Renal cortex interstitium (tissue), 15 donors: Measurements from ENCODE around the gene SPINK1. TPM values are rescaled to one million over a fixed set of nuclear protein-coding genes. Genes with fewer than 3 reads are reported as not detected.
"Not testable (repeated sequence)": the region's sequence is repeated elsewhere in the genome, so short reads cannot be mapped to it uniquely, and the experiment has no call there.

Experiments
- DNase-seq, 11 donors: peaks; one replicate each; pipeline ENCODE4 v3.0.0-alpha.2; 2013; ENCODE audit warnings: low read depth in 9 of 11, low spot score in 4 of 11; ENCODE audit errors: extremely low read depth in 1 of 11
- long read RNA-seq, 16 experiments: transcript quantifications; one replicate each; lab custom pipeline, GENCODE V29; 2026
- polyA plus RNA-seq, 3 donors: library from polyadenylated mRNA; unstranded; fragments of 120-200 nt; gene quantifications; one replicate each; pipeline ENCODE4 v1.2.1, GENCODE V29; 2013; ENCODE audit not compliant: insufficient read length in 3 of 3

The SPINK1 gene, protein sequence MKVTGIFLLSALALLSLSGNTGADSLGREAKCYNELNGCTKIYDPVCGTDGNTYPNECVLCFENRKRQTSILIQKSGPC
- polyA plus RNA-seq = 10 to 100 TPM; 11.8 to 37.7 (median 29.2) TPM
- long read RNA-seq, donor 1, transcript SPINK1-201 (4 exons, 542 nt) = major isoform, 7 of 8 reads
- long read RNA-seq, donor 1, partial matches to known transcripts = 0 of 8 reads
- long read RNA-seq, donor 1, other reads (novel, unspliced or antisense) = 0 of 8 reads
- long read RNA-seq, donor 2, transcript SPINK1-201 (4 exons, 542 nt) = major isoform, 18 of 36 reads
- long read RNA-seq, donor 2, transcript SPINK1-202 (2 exons, 244 nt) = major isoform, 18 of 36 reads
- long read RNA-seq, donor 2, partial matches to known transcripts = 0 of 36 reads
- long read RNA-seq, donor 2, other reads (novel, unspliced or antisense) = 0 of 36 reads
- long read RNA-seq, donor 3, transcript SPINK1-201 (4 exons, 542 nt) = minor isoform, 83 of 176 reads
- long read RNA-seq, donor 3, transcript SPINK1-202 (2 exons, 244 nt) = major isoform, 93 of 176 reads
- long read RNA-seq, donor 3, partial matches to known transcripts = 0 of 176 reads
- long read RNA-seq, donor 3, other reads (novel, unspliced or antisense) = 0 of 176 reads
- long read RNA-seq, donor 4, transcript SPINK1-201 (4 exons, 542 nt) = major isoform, 27 of 45 reads
- long read RNA-seq, donor 4, transcript SPINK1-202 (2 exons, 244 nt) = minor isoform, 18 of 45 reads
- long read RNA-seq, donor 4, partial matches to known transcripts = 0 of 45 reads
- long read RNA-seq, donor 4, other reads (novel, unspliced or antisense) = 0 of 45 reads
- long read RNA-seq, donor 5 = 0 reads
- long read RNA-seq, donor 6, partial matches to known transcripts = 0 of 3 reads
- long read RNA-seq, donor 6, other reads (novel, unspliced or antisense) = 0 of 3 reads
- long read RNA-seq, donor 7, transcript SPINK1-201 (4 exons, 542 nt) = major isoform, 27 of 46 reads
- long read RNA-seq, donor 7, transcript SPINK1-202 (2 exons, 244 nt) = minor isoform, 19 of 46 reads
- long read RNA-seq, donor 7, partial matches to known transcripts = 0 of 46 reads
- long read RNA-seq, donor 7, other reads (novel, unspliced or antisense) = 0 of 46 reads
- long read RNA-seq, donor 8 = 0 reads
- long read RNA-seq, donor 9, transcript SPINK1-201 (4 exons, 542 nt) = major isoform, 32 of 50 reads
- long read RNA-seq, donor 9, transcript SPINK1-202 (2 exons, 244 nt) = minor isoform, 18 of 50 reads
- long read RNA-seq, donor 9, partial matches to known transcripts = 0 of 50 reads
- long read RNA-seq, donor 9, other reads (novel, unspliced or antisense) = 0 of 50 reads
- long read RNA-seq, donor 10, transcript SPINK1-201 (4 exons, 542 nt) = minor isoform, 51 of 105 reads
- long read RNA-seq, donor 10, transcript SPINK1-202 (2 exons, 244 nt) = major isoform, 52 of 105 reads
- long read RNA-seq, donor 10, partial matches to known transcripts = 0 of 105 reads
- long read RNA-seq, donor 10, other reads (novel, unspliced or antisense) = 0 of 105 reads
- long read RNA-seq, donor 11, transcript SPINK1-201 (4 exons, 542 nt) = major isoform, 8 of 11 reads
- long read RNA-seq, donor 11, partial matches to known transcripts = 0 of 11 reads
- long read RNA-seq, donor 11, other reads (novel, unspliced or antisense) = 0 of 11 reads
- long read RNA-seq, donor 12, transcript SPINK1-201 (4 exons, 542 nt) = minor isoform, 10 of 23 reads
- long read RNA-seq, donor 12, transcript SPINK1-202 (2 exons, 244 nt) = major isoform, 12 of 23 reads
- long read RNA-seq, donor 12, partial matches to known transcripts = 0 of 23 reads
- long read RNA-seq, donor 12, other reads (novel, unspliced or antisense) = 0 of 23 reads
- long read RNA-seq, donor 13 = 0 reads
- long read RNA-seq, donor 14, transcript SPINK1-202 (2 exons, 244 nt) = major isoform, 14 of 28 reads
- long read RNA-seq, donor 14, transcript SPINK1-201 (4 exons, 542 nt) = major isoform, 14 of 28 reads
- long read RNA-seq, donor 14, partial matches to known transcripts = 0 of 28 reads
- long read RNA-seq, donor 14, other reads (novel, unspliced or antisense) = 0 of 28 reads
- long read RNA-seq, donor 15, transcript SPINK1-202 (2 exons, 244 nt) = major isoform, 5 of 11 reads
- long read RNA-seq, donor 15, partial matches to known transcripts = 0 of 11 reads
- long read RNA-seq, donor 15, other reads (novel, unspliced or antisense) = 0 of 11 reads
- long read RNA-seq, donor 16, transcript SPINK1-201 (4 exons, 542 nt) = major isoform, 128 of 235 reads
- long read RNA-seq, donor 16, transcript SPINK1-202 (2 exons, 244 nt) = minor isoform, 105 of 235 reads
- long read RNA-seq, donor 16, partial matches to known transcripts = 0 of 235 reads
- long read RNA-seq, donor 16, other reads (novel, unspliced or antisense) = 0 of 235 reads

DNA sequence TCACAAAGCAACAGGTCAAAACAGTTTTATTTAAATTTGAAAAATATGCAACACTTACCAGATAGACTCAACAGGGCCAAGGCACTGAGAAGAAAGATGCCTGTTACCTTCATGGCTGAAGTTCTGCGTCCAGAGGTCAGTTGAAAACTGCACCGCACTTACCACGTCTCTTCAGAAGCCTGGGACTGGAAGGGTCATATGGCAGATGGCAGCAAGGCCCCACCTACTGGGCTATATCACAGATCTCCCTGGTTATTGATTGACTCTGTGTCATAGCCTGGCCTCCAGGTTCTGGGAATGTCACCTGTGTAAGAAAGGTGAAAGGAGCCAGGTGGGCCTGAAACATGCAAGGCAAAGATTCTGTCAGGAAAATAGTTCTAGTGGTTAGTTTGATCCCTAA lies at the start of gene SPINK1:
Gene SPINK1, minus strand, starts transcription at position 207 of the 400 bp plus-strand sequence. Its CDS starts 94 bp downstream, at position 113.
- no peak for DNase-seq

DNA sequence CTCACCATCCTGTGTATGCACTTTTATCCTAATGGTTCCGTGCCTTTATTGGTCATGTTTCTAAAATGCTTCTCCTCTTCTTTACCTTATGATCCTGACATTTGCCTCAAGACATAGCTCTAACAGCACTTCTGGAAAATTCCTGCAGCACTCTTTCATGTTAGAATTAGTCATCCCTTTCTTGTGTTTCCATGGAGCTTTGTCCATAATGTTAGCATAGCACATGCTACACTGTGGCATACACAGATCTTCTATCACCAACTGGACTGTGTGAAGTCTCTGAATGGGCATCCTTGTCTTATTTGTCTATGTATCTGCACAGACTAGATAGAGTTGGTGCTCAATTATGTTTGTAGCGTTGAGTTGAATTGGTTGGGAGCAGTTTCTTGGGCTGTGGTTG lies 49.0 kb upstream of the SPINK1 start:
- no peak for DNase-seq

DNA sequence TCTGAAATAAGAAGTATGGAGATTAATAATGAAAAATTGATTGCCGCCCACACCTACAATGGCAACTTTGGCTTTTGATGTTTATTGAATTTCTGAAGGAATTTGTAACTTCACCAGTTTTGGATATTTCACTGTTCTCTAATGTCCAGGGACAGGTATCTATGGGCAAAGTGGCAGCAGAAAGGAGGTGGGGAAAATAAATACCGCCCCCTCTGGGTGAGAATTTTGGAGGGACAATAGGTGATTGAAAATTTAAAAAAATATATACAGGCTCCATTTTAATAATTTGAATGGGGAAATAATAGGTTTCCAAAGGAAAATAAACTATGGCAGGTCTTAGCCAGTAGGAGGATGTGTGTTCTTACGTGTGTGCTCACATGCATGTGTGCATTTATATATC lies 48.3 kb upstream of the SPINK1 start:
- no peak for DNase-seq

DNA sequence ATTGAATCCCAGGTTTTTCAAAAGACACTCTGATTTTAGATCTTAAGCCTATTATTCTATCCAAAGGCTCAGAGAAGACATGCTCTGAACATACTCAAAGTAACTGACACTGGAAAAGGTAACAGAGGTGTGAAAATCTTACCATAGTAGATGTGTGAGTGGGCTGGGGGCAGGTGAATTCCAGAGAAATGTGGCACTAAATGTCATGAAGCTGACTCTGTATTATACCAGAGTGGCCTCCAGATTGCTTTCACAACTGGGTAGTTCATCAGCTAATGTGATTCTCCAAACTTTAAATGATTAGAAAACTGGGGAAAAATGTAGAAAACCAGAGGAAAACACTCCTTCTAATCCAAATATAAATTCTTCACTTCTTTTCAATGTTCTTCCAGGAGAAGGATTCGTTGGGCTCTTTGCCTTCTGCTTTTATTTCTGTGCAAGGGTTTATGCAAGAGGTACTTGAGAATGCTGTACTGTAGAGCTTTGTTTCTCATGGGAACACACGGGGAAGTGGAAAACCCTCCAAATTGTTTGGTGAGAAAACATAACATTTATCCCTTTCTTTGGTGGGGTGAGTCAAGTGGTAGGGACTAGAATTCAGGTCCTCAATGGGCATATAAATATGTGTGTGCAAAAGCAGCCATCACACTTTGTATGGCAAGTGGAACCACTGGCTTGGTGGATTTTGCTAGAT lies 46.7 kb upstream of the SPINK1 start, which contains the start of gene SCGB3A2:
Gene SCGB3A2, plus strand, starts transcription at position 646 of the 694 bp plus-strand sequence. CDS start 93 bp downstream, outside the sequence.
- no peak for DNase-seq

DNA sequence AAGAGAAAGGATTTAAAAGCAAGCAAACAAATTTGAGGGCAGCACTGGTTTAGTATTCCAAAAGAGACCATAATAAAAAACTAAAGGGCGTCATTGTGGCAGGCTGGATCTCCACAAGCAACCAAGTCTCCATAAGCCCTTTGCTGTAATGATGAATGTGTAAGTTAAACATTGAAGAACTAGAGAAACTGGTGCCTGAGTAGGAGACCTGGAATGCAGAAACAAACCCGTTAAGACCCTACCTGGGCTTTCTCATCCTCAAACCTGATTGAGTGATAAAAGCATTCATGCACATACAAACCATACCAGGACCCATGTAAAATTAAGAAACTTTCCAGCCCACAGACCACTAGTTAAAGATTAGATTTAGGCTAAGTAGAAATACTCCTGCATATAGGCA lies 45.2 kb upstream of the SPINK1 start:
- no peak for DNase-seq

DNA sequence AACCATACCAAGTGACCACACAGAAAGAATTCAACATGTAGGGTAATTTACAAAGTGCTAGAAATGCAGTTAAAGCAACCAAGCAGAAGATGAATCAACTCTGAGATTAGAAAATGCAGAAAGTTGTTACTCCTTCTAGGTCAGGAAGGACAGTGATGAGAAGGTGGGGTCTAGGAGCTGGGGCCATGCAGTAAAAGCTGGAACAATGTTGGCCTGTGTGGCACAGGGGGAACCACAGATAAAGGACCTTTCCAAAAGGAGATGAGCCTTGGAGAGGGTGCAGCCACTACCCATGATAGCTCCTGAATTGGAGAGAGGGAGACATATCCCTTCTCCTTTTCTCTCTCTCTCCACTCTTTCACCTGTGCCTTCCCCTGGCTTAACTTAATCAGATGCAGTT lies 44.7 kb upstream of the SPINK1 start:
- DNase-seq = no peak

DNA sequence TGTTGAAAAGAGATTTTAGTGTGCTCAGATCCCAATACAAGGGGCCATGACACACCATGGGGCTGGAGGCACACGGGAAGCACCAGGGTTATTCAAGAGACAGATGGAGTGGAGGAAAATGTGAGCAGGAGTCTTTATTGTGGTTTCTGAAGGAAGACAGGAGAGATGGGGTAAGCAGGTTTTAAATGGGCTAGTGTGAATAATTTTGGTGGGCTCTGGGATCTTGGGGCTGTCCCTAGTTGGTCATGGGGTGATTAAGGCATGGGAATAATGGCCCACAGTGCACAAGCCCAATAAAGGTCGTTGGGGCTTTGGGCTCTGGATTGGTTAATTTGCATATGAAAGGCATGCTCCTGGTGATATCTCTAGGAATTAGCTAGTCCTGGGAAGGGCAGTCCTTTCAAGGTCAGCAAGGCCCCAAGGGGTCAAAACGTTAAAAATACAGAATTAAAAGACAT lies 43.5 kb upstream of the SPINK1 start:
- DNase-seq = no peak

DNA sequence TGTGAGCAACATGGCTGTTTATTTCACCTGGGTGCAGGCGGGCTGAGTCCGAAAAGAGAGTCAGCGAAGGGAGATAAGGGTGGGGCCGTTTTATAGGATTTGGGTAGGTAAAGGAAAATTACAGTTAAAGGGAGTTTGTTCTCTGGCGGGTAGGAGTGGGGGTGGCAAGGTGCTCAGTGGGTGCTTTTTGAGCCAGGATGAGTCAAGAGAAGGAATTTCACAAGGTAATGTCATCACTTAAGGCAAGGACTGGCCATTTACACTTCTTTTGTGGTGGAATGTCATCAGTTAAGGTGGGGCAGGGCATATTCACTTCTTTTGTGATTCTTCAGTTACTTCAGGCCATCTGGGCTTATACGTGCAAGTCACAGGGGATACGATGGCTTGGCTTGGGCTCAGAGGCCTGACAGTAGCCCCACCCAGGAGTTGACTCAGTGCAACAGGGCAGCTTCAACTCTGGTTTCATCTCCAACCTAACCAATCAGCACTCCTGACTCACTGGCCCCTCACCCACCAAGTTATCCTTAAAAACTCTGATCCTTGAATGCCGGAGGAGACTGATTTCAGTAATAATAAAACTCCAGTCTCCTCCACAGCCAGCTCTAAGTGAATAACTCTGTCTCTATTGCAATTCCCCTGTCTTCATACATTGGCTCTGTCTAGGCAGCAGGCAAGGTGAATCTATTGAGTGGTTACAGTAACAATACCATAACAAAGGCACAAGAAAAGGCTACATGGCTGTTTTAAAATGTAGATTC lies 42.8 kb upstream of the SPINK1 start:
- not testable (repeated sequence) for DNase-seq

DNA sequence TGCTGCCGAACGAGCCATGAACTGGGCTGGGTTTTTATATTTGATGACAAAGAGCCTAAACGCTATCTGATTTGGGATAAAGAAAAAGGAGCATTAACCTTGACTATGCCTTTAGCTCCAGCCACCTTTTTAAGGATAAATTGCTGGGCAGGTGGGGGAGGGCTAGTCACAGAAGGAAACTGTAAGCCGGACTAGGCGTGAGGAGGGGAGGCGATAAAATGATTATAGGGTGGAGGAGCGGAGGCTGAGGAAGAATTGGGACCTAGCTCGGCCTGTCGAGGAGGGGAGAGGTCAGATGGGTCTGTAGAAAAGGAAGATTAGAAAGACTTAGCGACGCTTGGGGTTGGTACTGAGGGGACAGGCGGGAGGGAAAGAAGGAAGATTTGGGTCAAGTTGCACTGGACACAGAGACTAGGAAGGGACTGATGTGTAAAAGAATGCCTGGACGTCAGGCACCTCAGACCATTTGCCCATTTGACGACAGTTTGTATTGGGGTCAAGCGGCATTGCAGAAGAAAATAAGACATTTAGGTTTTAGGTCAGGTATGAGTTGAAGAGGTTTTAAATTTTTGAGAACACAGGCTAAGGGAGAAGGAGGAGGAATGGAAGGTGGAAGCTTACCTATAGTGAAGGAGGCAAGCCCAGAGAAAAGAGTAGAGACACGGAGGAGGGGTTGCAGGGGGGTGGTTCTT lies 41.4 kb upstream of the SPINK1 start:
- DNase-seq = not testable (repeated sequence)

DNA sequence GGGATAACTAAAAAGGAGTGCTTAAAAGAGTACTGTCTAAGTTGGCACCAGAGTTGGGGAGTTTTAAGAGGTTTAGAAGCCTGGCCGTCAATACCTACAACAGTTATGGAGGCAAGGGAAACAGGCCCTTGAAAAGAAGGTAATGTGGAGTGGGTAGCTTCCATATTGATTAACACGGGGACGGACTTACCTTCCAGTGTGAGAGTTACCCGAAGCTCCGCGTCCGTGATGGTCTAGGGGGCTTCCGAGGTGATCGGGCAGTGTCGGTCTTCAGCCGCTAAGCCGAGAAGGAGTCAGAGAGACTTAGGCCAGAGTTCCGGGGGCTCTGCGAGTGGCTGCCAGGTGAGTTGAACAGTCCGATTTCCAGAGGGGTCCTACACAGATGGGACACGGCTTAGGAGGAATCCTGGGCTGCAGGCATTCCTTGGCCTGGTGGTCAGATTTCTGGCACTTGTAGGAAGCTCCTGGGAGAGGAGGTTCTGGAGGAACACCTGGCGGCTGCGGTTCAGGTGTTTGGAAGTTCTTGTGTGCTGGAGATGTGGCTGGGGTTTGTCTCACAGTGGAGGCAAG lies 40.6 kb upstream of the SPINK1 start:
- not testable (repeated sequence) for DNase-seq

DNA sequence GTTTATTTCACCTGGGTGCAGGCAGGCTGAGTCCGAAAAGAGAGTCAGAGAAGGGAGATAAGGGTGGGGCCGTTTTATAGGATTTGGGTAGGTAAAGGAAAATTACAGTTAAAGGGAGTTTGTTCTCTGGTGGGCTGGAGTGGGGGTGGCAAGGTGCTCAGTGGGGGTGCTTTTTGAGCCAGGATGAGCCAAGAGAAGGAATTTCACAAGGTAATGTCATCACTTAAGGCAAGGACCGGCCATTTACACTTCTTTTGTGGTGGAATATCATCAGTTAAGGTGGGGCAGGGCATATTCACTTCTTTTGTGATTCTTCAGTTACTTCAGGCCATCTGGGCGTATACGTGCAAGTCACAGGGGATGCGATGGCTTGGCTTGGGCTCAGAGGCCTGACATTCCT lies 38.4 kb upstream of the SPINK1 start:
- DNase-seq = not testable (repeated sequence)

DNA sequence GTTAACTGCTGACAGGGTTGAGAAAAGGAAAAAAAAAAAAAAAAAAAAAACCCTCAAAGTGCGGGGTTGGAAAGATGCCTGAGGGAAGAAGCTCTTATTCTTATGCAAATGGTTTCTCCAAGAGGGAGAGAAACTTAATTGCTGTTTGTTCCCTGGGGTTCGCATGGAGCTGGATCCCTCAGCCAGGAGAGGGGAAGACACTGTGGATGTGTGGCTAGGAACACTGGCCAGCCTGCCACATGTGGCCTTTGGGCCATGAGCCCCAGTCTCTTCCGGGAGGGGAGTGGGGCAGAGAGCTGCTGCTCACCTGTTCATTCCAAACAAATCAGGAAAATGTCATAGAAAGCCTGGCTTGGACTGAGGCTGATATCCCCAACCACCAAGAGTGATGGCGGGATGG lies 37.6 kb upstream of the SPINK1 start:
- no peak for DNase-seq

DNA sequence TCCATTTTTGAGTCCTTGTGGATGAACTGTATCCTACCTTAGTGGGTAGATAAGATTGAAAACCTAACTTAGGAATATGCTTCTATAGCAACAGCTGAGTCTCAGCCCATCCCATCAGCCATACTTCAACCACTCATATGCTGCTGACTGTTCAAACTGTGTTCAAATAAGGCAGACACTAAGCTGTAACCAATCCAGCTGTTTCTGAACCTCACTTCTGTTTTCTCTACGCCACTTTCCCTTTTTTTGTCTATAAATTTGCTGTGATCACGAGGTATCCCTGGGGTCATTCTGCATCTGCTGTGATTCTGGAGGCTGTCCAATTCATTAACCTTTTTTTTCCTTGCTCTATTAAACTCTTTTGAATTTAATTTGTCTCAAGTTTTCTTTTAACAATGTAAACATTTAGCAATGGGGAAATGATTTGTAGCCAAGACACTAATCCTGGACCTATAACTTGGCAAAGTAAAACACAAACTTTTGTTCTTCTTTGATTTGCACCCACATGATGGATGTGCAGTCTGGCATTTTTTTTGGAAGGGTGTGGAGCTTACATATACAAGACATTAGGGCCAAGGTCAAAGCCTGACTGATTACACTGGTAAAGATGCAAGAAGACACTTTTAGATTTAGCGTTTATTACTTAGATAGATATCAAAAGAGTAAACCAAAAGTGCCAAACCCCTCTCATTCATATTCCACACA lies 32.1 kb upstream of the SPINK1 start:
- DNase-seq = peak in 5 of 11 donors; percentile 4 to 20 (median 14)

DNA sequence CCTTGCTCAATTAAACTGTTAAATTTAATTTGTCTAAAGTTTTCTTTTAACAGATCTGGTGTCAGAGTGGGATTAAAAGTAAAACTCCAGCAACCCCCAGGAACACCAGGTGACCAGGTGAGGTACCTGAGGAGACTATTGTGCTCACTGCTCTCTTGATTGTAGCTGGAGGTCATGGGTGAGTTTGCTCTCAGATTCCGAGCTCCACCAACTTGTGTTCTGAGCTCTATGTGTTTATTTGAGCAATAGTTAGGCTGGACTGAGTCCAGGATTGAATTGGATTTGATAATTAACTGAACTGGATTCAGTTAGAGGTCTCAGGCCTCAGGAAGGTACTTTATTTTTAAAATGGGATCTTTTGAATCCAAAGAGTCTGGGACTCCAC lies 29.2 kb upstream of the SPINK1 start:
- no peak for DNase-seq
